Measurements from ENCODE around the gene ELMO1. TPM values are rescaled to one million over a fixed set of nuclear protein-coding genes. Genes with fewer than 3 reads are reported as not detected.

Gene ELMO1
- total RNA-seq, 1 experiment from 2014 or later: not detected

GRCh38 chr7:37448011-37448635 is 541 bp downstream of the ELMO1 start:
- peak overlapping the region; percentile 18 for H3K4me3 ChIP-seq

GRCh38 chr7:37446371-37446770 is 2.3 kb downstream of the ELMO1 start:
- peaks cover 42% of the 10 kb centered on the region for H3K27me3 ChIP-seq (replicated peaks)
- H3K4me3 ChIP-seq: no peak overlapping the region
- no peak overlapping the region for H3K27ac ChIP-seq
- H3K9me3 ChIP-seq (replicated peaks): no peaks in the 10 kb centered on the region
- peaks cover 7% of the 10 kb centered on the region for H3K4me1 ChIP-seq (replicated peaks)
- DNase-seq (ENCODE audit: low read depth in 1 of 2, low spot score in 2 of 2): no peak
- no peaks in the 10 kb centered on the region for H3K36me3 ChIP-seq

More at GRCh38 chr7:37448011-37448635, 541 bp downstream of the ELMO1 start:
- DNase-seq (ENCODE audit: low read depth in 1 of 2, low spot score in 2 of 2): no peak
- Histone ChIP-seq H3K27me3 (replicated peaks) (peaks cover 42% of the 10 kb centered on the region), H3K36me3 (no peaks in the 10 kb centered on the region), H3K27ac (no peak overlapping the region), H3K4me1 (replicated peaks) (peaks cover 7% of the 10 kb centered on the region), H3K9me3 (replicated peaks) (no peaks in the 10 kb centered on the region)

GRCh38 chr7:37445790-37446189 is 2.9 kb downstream of the ELMO1 start:
- H3K27ac ChIP-seq: no peak overlapping the region
- peaks cover 7% of the 10 kb centered on the region for H3K4me1 ChIP-seq (replicated peaks)
- H3K27me3 ChIP-seq (replicated peaks): peaks cover 42% of the 10 kb centered on the region
- DNase-seq (ENCODE audit: low read depth in 1 of 2, low spot score in 2 of 2): no peak
- H3K9me3 ChIP-seq (replicated peaks): no peaks in the 10 kb centered on the region
- H3K36me3 ChIP-seq: no peaks in the 10 kb centered on the region
- H3K4me3 ChIP-seq: no peak overlapping the region

GRCh38 chr7:37445064-37445723 is 3.5 kb downstream of the ELMO1 start:
- no peaks in the 10 kb centered on the region for H3K9me3 ChIP-seq (replicated peaks)
- peaks cover 42% of the 10 kb centered on the region for H3K27me3 ChIP-seq (replicated peaks)
- no peak overlapping the region for H3K4me3 ChIP-seq
- H3K4me1 ChIP-seq (replicated peaks): peaks cover 7% of the 10 kb centered on the region
- H3K36me3 ChIP-seq: no peaks in the 10 kb centered on the region
- no peak for DNase-seq (ENCODE audit: low read depth in 1 of 2, low spot score in 2 of 2)
- no peak overlapping the region for H3K27ac ChIP-seq

GRCh38 chr7:37443627-37444026 is 5.0 kb downstream of the ELMO1 start:
- Histone ChIP-seq H3K4me1 (replicated peaks) (peaks cover 4% of the 10 kb centered on the region), H3K27ac (no peak overlapping the region), H3K36me3 (no peaks in the 10 kb centered on the region), H3K27me3 (replicated peaks) (peaks cover 30% of the 10 kb centered on the region), H3K4me3 (no peak overlapping the region), H3K9me3 (replicated peaks) (no peaks in the 10 kb centered on the region)
- no peak for DNase-seq (ENCODE audit: low read depth in 1 of 2, low spot score in 2 of 2)

GRCh38 chr7:37442268-37442667 is 6.4 kb downstream of the ELMO1 start:
- Histone ChIP-seq H3K9me3 (replicated peaks) (no peaks in the 10 kb centered on the region), H3K27me3 (replicated peaks) (peaks cover 16% of the 10 kb centered on the region), H3K27ac (no peak overlapping the region), H3K36me3 (no peaks in the 10 kb centered on the region), H3K4me3 (no peak overlapping the region), H3K4me1 (replicated peaks) (no peaks in the 10 kb centered on the region)
- no peak for DNase-seq (ENCODE audit: low read depth in 1 of 2, low spot score in 2 of 2)

- H3K36me3 ChIP-seq: no peaks in the 10 kb centered on the region
- H3K4me3 ChIP-seq: no peak overlapping the region
- DNase-seq (ENCODE audit: low read depth in 1 of 2, low spot score in 2 of 2): no peak
These were observed 6.8 kb downstream of the ELMO1 start for GRCh38 chr7:37441816-37442215.

GRCh38 chr7:37441386-37441760 is 7.3 kb downstream of the ELMO1 start:
- peaks cover 8% of the 10 kb centered on the region for H3K27me3 ChIP-seq (replicated peaks)
- DNase-seq (ENCODE audit: low read depth in 1 of 2, low spot score in 2 of 2): no peak
- H3K9me3 ChIP-seq (replicated peaks): no peaks in the 10 kb centered on the region
- no peaks in the 10 kb centered on the region for H3K4me1 ChIP-seq (replicated peaks)
- no peak overlapping the region for H3K4me3 ChIP-seq
- no peaks in the 10 kb centered on the region for H3K36me3 ChIP-seq
- no peak overlapping the region for H3K27ac ChIP-seq

More at GRCh38 chr7:37441816-37442215, 6.8 kb downstream of the ELMO1 start:
- no peaks in the 10 kb centered on the region for H3K4me1 ChIP-seq (replicated peaks)
- no peaks in the 10 kb centered on the region for H3K9me3 ChIP-seq (replicated peaks)
- no peak overlapping the region for H3K27ac ChIP-seq
- peaks cover 11% of the 10 kb centered on the region for H3K27me3 ChIP-seq (replicated peaks)

- Histone ChIP-seq H3K36me3 (no peaks in the 10 kb centered on the region), H3K27ac (no peak overlapping the region), H3K4me3 (no peak overlapping the region), H3K4me1 (replicated peaks) (no peaks in the 10 kb centered on the region), H3K27me3 (replicated peaks) (peaks cover 4% of the 10 kb centered on the region), H3K9me3 (replicated peaks) (no peaks in the 10 kb centered on the region)
- DNase-seq (ENCODE audit: low read depth in 1 of 2, low spot score in 2 of 2): no peak
These were observed 7.8 kb downstream of the ELMO1 start for GRCh38 chr7:37440738-37441385.

GRCh38 chr7:37439653-37440026 is 9.0 kb downstream of the ELMO1 start:
- Histone ChIP-seq H3K4me3 (no peak overlapping the region), H3K27ac (no peak overlapping the region), H3K4me1 (replicated peaks) (no peaks in the 10 kb centered on the region), H3K27me3 (replicated peaks) (no peaks in the 10 kb centered on the region), H3K36me3 (no peaks in the 10 kb centered on the region), H3K9me3 (replicated peaks) (no peaks in the 10 kb centered on the region)
- no peak for DNase-seq (ENCODE audit: low read depth in 1 of 2, low spot score in 2 of 2)

GRCh38 chr7:37438906-37439652 is 9.6 kb downstream of the ELMO1 start:
- no peaks in the 10 kb centered on the region for H3K36me3 ChIP-seq
- H3K4me1 ChIP-seq (replicated peaks): no peaks in the 10 kb centered on the region
- H3K27ac ChIP-seq: no peak overlapping the region
- DNase-seq (ENCODE audit: low read depth in 1 of 2, low spot score in 2 of 2): no peak
- no peak overlapping the region for H3K4me3 ChIP-seq
- H3K27me3 ChIP-seq (replicated peaks): no peaks in the 10 kb centered on the region
- H3K9me3 ChIP-seq (replicated peaks): no peaks in the 10 kb centered on the region

GRCh38 chr7:37435156-37435855 is 13.4 kb downstream of the ELMO1 start:
- H3K27ac ChIP-seq: no peak overlapping the region
- H3K27me3 ChIP-seq (replicated peaks): no peaks in the 10 kb centered on the region
- H3K4me3 ChIP-seq: no peak overlapping the region
- H3K4me1 ChIP-seq (replicated peaks): no peaks in the 10 kb centered on the region
- DNase-seq (ENCODE audit: low read depth in 1 of 2, low spot score in 2 of 2): no peak
- H3K9me3 ChIP-seq (replicated peaks): no peaks in the 10 kb centered on the region
- no peaks in the 10 kb centered on the region for H3K36me3 ChIP-seq

GRCh38 chr7:37434529-37434928 is 14.1 kb downstream of the ELMO1 start:
- Histone ChIP-seq H3K4me1 (replicated peaks) (no peaks in the 10 kb centered on the region), H3K9me3 (replicated peaks) (no peaks in the 10 kb centered on the region), H3K4me3 (no peak overlapping the region), H3K27me3 (replicated peaks) (no peaks in the 10 kb centered on the region), H3K36me3 (no peaks in the 10 kb centered on the region), H3K27ac (no peak overlapping the region)
- no peak for DNase-seq (ENCODE audit: low read depth in 1 of 2, low spot score in 2 of 2)
